GM06990 (cell line): ENCODE data around the gene IFT88.

Experiments
- DNase-seq: peaks from one replicate; pipeline ENCODE4 v3.0.0-alpha.2; 2011; ENCODE audit not compliant: insufficient read length; ENCODE audit errors: extremely low read depth
- H3K27me3 ChIP-seq: replicated peaks from 2 replicates; pipeline ENCODE4 v1.6.0; 2011; ENCODE audit warnings: low read length; ENCODE audit not compliant: control insufficient read depth, insufficient read depth
- H3K36me3 ChIP-seq: 2 replicates; pipeline ENCODE4 v1.5.1; 2011; ENCODE audit warnings: low read length; ENCODE audit not compliant: control insufficient read depth, insufficient read depth
- H3K4me3 ChIP-seq: replicated peaks from 2 replicates; pipeline ENCODE4 v1.5.1; 2011; ENCODE audit warnings: low read depth, mild to moderate bottlenecking, control low read depth, low read length
- CTCF ChIP-seq: IDR thresholded peaks from 2 replicates; pipeline ENCODE4 v1.5.1; 2011; ENCODE audit warnings: low read length, control low read depth, mild to moderate bottlenecking, inconsistent platforms; ENCODE audit not compliant: insufficient read depth, poor library complexity, severe bottlenecking

The IFT88 gene

GRCh38 chr13:20536992-20537391, 30.0 kb upstream of the IFT88 start:
- Histone ChIP-seq H3K4me3 (no peak overlapping the region), H3K36me3 (no peaks in the 10 kb centered on the region), H3K27me3 (no peaks in the 10 kb centered on the region)
- DNase-seq = no peak
- no peak for TF ChIP-seq CTCF

GRCh38 chr13:20544201-20544923, 22.6 kb upstream of the IFT88 start:
- no peak overlapping the region for H3K4me3 ChIP-seq
- no peaks in the 10 kb centered on the region for H3K27me3 ChIP-seq
- DNase-seq = no peak
- no peak for TF ChIP-seq CTCF
- no peaks in the 10 kb centered on the region for H3K36me3 ChIP-seq

- H3K36me3 ChIP-seq = no peaks in the 10 kb centered on the region
- DNase-seq = no peak
- no peak for TF ChIP-seq CTCF
- H3K4me3 ChIP-seq = no peak overlapping the region
- no peaks in the 10 kb centered on the region for H3K27me3 ChIP-seq
Observed at GRCh38 chr13:20546556-20546955, 20.4 kb upstream of the IFT88 start.

- no peak for TF ChIP-seq CTCF
- Histone ChIP-seq H3K27me3 (no peaks in the 10 kb centered on the region), H3K4me3 (no peak overlapping the region), H3K36me3 (no peaks in the 10 kb centered on the region)
- no peak for DNase-seq
Observed at GRCh38 chr13:20547479-20547908, 19.5 kb upstream of the IFT88 start.

GRCh38 chr13:20550799-20551198, 16.2 kb upstream of the IFT88 start:
- H3K4me3 ChIP-seq = no peak overlapping the region
- DNase-seq = no peak

More at GRCh38 chr13:20550799-20551198, 16.2 kb upstream of the IFT88 start:
- Histone ChIP-seq H3K27me3 (no peaks in the 10 kb centered on the region), H3K36me3 (no peaks in the 10 kb centered on the region)
- no peak for TF ChIP-seq CTCF
